GM21526 (cell line): ENCODE data around the gene ZFR2.

ENCODE experiments used
- ATAC-seq: cut with Tn5 transposase; IDR thresholded peaks from one replicate; pipeline ENCODE4 v1.9.1; 2021; ENCODE audit warnings: moderate library complexity; ENCODE audit not compliant: unreplicated experiment, low FRiP score

Gene ZFR2

GRCh38 chr19:3793799-3794198 is 75.0 kb downstream of the ZFR2 start:
- ATAC-seq: no peak

GRCh38 chr19:3792114-3792513 is 76.7 kb downstream of the ZFR2 start:
- ATAC-seq: no peak

GRCh38 chr19:3790941-3791340 is 77.9 kb downstream of the ZFR2 start:
- no peak for ATAC-seq

DNA sequence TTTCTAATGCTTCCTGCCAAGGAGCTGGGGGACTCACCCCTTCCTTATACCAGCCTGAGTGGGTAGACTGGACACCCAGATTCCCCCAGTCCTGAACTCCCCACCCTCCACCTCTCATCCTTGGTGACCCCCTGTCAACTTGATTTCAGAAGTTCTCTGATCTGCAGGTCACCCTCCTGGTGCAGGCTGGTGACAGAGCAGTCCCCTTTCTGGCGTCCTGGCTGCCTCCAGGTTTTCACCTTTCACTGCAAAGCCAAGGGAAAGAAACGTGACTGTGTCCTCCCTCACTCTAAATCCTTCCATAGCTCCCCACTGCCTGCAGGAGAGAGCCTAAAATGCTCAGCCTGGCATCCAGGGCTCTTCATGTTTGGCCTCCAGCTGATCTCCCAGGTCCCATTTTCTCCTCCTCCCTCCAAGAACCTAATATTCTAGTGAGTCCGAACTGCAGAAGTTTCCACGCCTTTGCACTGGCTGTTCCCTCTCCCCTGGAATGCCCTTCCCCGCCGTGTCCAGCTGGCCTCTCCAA is 78.6 kb downstream of the ZFR2 start:
- ATAC-seq: no peak

DNA sequence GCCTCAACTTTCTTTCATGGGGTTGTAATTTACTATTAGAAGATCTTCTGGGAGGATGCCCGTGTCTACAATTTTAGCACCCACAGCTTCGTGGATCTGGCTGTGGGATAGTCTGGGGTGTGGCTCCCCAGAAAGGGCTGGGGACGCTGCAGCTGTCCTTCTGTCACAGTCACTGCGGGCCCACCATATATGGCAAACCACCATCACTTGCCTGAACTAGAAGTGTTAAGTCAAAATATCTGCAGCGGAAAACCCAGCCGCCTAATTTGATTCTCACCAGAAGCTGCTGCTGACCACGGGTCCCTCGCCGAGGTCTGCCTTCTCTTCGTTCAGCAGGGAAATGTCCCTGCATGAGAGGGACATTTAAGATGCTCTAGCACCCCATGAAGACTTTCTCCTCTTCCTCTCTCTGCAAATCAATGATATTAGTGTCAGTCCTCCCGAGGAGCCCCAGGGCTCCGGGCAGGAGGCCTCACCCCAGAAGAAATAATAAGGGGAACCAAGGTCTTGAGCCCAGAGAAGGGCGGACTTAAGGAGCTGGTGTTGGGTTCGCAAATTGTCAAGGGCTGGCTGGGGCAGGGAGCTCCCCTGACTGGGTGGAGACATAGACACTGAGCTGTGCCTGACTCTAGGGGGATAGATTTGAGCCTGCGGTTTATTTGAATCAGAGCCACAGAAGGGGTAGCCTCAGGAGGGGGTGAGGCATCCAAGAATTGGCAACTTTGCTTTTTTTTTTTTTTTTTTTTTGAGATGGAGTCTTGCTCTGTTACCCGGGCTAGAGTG is 79.7 kb downstream of the ZFR2 start:
- ATAC-seq: no peak

DNA sequence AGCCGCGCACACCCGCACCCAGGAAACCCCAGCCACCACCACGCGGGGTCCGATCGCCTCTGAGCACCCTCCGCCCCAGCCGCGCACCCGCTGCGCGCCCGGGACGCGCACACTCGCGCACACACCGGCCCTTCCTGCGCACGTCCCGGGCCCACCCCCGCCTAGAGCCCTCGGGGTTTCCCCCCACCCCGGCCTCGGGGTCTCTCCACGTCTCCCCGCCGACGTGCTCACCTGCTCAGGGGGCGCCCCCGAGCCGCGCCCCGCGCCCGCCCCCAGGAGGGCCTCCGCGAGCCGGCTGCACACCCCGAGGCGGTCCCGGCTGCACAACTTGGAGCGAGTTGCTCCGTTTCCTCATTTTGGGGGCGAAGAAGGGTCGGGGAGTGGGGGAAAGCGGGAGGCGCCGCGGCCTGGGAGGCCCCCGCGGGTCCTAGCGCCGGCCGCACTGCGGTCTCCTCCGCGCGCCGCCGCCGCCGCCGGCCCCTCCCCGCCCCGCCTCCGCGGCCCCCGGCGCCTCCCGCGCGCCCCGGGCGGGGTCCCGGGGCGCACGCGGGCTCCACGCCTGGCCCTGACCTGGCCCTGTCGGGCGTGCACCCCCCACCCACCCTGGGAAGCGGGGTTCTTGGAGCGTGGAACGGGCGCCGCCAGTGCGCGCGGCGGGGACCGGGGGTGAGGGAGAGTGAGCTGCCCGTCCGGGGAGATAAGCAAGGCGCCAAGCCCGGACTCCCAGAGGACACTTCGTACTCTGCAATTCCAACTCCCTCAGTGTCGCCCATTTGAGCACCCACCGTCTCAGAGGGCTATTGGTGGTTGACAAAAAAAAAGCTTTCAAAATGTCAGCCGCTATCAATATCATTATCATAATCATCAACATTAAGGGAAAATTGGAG is 82.7 kb downstream of the ZFR2 start, which contains the start of gene MATK:
MATK (minus strand) TSS at position 444 of the 887 bp plus-strand sequence. CDS start 1,246 bp downstream, outside the sequence.
- ATAC-seq: no peak

- ATAC-seq: no peak
Observed at GRCh38 chr19:3785451-3785937, 83.3 kb downstream of the ZFR2 start.

GRCh38 chr19:3784607-3785450 is 84.0 kb downstream of the ZFR2 start:
- no peak for ATAC-seq

DNA sequence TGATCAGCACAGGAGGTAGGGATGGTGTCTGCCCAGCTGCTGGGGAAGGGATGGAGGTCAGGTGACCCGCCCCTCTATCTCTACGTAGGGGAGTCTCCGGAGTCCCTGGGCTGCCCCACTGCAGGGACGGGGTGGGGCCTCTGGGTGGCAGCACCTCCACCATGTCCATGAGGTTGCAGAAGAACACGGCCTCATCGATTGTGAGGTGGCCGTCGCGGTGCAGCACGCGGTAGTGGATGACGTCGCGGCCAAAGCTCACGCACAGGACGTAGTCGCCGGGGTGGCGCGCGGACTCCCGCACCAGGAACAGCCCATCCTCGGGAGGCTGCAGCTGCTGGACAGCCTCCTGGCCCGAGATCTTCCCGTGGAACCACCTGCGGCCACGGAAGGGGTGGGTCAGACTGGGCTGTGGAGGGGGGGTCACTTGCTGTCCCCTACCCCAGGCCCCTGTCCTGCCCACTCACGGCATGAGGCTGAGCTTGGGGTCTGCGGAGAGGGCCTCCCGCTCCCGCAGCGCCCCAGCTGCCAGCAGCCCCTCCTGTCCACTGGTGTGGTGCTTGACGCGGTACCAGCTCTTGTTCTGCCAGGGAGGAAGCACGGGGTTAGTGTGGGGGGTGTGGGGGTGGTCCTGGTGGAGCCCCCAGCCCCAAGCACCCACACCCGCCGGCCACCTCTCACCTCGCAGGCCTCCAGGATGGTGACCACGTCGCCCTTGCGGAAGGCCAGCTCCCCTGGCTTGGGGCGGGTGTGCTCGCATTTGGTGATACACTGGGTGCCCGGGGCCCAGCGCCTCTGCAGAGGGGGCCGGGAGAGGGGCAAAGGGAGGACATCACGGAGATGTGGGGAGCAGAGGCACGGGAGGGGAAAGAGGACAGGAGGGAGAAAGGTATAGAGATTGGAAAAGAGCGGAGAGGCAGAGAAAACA is 84.9 kb downstream of the ZFR2 start:
- ATAC-seq: no peak

DNA sequence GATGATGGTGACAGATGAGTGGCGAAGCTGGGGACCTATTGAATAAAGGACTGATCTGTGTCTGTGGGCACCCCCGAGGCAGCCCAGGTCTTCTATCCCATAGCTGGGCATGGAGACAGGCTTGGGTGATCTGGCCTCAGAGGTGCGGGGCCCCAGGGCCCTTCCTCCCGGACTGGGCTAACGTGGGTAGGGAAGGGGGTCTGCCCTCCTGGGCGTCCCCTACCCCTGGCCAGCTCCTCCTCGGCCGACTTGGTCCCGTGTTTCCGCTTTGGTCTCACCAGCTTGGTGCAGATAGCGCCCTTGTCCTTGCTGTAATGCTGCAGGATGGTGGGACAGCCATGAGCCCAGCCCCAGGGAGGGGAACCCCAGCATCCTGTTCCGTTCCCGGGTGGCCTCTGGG is 85.9 kb downstream of the ZFR2 start:
- ATAC-seq: no peak

GRCh38 chr19:3782330-3782729 is 86.5 kb downstream of the ZFR2 start:
- no peak for ATAC-seq

- no peak for ATAC-seq
Observed at GRCh38 chr19:3781603-3782002, 87.2 kb downstream of the ZFR2 start.

- ATAC-seq: no peak
Observed at GRCh38 chr19:3780786-3781304, 88.0 kb downstream of the ZFR2 start.

DNA sequence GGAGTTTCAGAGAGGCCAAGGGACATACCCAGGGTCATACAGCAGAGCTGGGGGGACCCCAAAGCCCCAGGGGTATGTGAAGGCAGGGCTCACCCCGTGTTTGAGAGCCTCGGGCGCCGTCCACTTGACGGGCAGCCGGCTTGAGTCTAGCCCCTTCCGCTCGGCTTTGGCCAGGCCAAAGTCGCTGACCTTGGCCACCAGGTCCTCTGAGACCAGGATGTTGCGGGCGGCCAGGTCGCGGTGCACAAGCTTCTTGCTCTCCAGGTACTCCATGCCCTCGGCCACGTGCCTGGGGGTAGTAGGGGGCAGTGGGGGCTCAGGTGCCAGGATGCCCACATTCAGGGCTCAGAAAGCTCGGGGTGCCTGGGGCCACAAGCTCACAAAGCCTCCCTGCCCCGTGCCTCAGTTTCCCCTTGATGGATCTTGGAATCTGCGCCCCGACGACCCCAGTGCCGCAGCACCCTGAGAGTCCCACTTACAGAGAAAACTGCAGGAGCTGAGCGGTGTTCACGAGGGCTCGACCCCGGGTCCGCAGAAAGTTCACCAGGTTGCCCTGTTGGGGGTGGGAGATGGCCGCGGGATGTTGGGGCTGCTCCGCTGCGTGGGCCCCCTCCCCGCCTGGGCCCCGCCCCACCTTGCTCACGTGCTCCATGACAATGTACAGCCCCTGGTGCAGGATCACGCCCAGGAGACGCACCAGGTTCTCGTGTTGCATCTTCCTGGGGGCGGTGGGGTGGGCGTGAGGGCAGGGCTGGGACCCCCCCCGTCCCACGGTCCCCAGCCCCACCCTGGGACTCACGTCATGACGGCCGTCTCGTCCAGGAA is 89.7 kb downstream of the ZFR2 start:
- ATAC-seq: no peak

DNA sequence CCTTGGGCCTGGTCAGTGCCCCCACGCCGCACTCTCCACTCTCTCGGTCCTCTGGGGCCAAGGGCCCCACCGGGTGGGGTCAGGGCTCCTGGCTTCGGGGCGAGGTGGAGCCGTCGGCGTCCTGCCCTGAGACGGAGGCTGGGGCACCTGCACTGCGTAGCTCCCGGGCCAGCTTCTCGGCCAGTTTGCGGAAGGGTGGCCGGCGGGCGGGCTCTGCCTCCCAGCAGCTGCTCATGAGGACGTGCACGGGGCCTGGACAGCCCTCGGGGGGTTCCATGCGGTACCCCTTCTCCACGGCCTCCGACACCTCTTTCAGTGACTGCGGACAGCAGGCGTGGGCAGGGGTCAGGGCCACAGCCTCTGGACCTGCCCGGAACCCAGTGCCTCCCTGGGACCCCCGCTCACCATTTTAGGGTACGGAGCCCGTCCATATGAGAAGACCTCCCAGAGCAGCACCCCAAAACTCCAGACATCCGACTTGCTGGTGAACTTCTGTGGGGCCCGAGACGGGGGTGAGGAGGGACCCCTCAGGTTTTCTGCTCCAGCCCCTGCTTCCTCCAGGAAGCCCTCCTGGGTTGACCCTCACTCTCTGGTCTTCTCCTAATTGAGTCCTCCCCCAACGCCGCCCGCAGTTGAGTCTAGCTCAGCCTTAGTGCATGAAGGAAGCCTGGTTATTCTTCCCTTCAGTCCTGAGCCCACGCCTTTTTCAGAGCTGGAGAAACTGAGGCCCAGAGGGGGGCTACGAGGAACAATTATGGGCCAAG is 90.6 kb downstream of the ZFR2 start:
- ATAC-seq: no peak

GRCh38 chr19:3776479-3777040 is 92.3 kb downstream of the ZFR2 start:
- ATAC-seq: no peak

DNA sequence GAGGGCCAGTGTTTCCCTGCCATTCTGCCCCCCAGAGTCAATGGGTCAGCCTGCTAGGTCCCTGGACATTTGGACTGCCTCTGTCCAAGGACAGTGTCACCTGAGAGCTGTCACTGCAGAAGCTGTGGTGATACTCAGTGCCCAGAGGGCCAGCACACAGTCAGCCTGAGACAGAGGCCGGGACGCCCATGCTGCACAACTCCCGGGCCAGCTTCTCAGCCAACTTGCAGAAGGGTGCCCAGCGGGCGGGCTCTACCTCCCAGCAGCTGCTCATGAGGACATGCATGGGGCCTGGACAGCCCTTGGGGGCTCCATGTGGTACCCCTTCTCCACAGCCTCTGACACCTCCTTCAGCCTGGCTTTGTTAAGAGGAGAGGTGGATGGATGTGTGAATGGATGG is 93.0 kb downstream of the ZFR2 start:
- ATAC-seq: no peak
